Measurements from ENCODE around the gene DDX42. TPM values are rescaled to one million over a fixed set of nuclear protein-coding genes. Genes with fewer than 3 reads are reported as not detected.

Gene DDX42
- total and polyA plus RNA-seq, 7 donors: 30.7 to 136 (median 82.0) TPM

DNA sequence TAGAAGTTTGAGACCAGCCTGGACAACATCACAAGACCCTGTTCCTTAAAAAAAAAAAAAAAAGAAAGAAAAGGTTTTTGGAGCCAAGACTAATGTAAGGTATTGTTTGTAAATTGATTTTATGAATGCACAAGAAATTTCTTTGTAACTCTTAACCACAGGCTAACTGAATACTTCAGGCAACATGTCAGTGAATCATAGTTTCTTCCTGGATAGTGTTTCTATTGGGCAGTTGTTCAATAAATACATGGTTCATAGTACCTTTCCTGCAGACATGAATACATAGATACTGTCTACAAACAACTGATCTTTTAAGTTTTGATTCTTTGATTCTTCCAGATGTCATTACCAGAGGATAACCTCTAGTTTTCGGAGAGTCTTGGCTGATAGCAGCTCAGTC is 11.6 kb downstream of the DDX42 start:
- no peak overlapping the region for H3K27ac ChIP-seq
- TF ChIP-seq POLR2AphosphoS5 (IDR thresholded peaks at IDR 0.05) (no peak), EP300 (IDR thresholded peaks at IDR 0.05) (no peak), POLR2A (IDR thresholded peaks at IDR 0.05) (no peak)
- TF ChIP-seq, protein P1, sequence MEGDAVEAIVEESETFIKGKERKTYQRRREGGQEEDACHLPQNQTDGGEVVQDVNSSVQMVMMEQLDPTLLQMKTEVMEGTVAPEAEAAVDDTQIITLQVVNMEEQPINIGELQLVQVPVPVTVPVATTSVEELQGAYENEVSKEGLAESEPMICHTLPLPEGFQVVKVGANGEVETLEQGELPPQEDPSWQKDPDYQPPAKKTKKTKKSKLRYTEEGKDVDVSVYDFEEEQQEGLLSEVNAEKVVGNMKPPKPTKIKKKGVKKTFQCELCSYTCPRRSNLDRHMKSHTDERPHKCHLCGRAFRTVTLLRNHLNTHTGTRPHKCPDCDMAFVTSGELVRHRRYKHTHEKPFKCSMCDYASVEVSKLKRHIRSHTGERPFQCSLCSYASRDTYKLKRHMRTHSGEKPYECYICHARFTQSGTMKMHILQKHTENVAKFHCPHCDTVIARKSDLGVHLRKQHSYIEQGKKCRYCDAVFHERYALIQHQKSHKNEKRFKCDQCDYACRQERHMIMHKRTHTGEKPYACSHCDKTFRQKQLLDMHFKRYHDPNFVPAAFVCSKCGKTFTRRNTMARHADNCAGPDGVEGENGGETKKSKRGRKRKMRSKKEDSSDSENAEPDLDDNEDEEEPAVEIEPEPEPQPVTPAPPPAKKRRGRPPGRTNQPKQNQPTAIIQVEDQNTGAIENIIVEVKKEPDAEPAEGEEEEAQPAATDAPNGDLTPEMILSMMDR (IDR thresholded peaks at IDR 0.05): no peak
- intact Hi-C loops (cut with DNase I): no loop called here
- peaks cover 14 to 48% (median 32%) of the 10 kb centered on the region in 4 donors for H3K36me3 ChIP-seq
- H3K4me3 ChIP-seq: no peak overlapping the region
- H3K27me3 ChIP-seq: no peaks in the 10 kb centered on the region
- no peaks in the 10 kb centered on the region for H3K9me3 ChIP-seq
- H3K4me1 ChIP-seq: peaks cover 0 to 24% (median 19%) of the 10 kb centered on the region in 4 donors
- no peak for DNase-seq
- 91 to 95% methylated on average over 1 of the region's 1 CpG for WGBS, 2 donors

DNA sequence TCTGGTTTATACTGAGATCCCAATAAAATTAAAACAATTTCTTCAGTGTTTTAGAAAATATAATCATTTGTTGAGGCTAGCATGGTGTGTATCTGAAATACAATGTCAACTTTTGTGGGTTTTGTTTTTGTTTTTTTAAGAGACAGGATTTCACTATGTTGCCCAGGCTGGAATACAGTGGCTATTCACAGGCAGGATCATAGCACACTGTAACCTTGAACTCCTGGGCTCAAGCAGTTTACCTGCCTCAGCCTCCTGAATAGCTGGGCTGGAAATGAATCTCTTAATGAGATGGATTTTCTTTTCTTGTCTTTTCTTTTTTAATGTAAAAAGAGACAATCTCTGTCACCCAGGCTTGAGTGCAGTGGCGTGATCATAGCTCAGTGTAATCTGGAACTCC is 12.1 kb downstream of the DDX42 start:
- Histone ChIP-seq H3K4me1 (peaks cover 0 to 19% (median 14%) of the 10 kb centered on the region in 4 donors), H3K36me3 (peaks cover 14 to 54% (median 36%) of the 10 kb centered on the region in 4 donors)
- intact Hi-C loops (cut with DNase I): no loop called here

DNA sequence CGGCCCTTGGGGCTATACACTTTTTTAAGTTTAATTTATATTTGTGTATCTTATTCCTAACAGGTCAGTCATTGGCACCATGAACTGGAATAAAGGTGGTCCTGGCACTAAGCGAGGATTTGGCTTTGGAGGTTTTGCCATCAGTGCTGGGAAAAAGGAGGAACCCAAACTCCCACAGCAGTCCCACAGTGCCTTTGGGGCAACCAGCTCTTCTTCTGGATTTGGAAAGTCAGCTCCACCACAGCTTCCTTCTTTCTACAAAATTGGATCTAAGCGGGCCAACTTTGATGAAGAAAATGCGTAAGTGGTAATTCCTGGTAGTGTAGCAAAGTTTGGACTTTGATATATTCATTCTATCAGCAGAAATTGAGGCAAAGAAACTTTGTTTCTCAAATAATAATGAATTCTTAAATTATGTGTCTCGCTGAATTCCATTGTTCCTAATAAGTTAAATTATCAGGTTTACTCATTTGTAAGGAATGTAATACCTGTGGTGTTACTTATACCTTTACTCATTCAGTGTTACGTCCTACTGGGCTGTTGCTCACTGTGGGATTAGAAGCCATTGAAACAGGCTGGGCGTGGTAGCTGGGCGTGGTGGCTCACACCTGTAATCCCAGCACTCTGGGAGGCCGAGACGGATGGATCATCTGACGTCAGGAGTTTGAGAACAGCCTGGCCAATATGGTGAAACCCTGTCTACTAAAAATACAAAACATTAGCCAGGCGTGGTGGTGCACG is 13.2 kb downstream of the DDX42 start:
- peaks cover 14 to 64% (median 37%) of the 10 kb centered on the region in 4 donors for H3K36me3 ChIP-seq
- peaks cover 0 to 16% (median 13%) of the 10 kb centered on the region in 4 donors for H3K4me1 ChIP-seq
- intact Hi-C loops (cut with DNase I): no loop called here
- TF ChIP-seq, protein P1 (IDR thresholded peaks at IDR 0.05): no peak
- TF ChIP-seq EP300 (IDR thresholded peaks at IDR 0.05) (no peak), POLR2AphosphoS5 (IDR thresholded peaks at IDR 0.05) (no peak)
- no peaks in the 10 kb centered on the region for H3K27me3 ChIP-seq
- 88 to 95% methylated on average over 13 of the region's 13 CpGs for WGBS, 2 donors
- no peak overlapping the region for H3K4me3 ChIP-seq
- DNase-seq: no peak
- H3K27ac ChIP-seq: no peak overlapping the region
- H3K9me3 ChIP-seq: no peaks in the 10 kb centered on the region

More for the DNA sequence above, 12.1 kb downstream of the DDX42 start:
- TF ChIP-seq EP300 (IDR thresholded peaks at IDR 0.05): no peak
- no peak for TF ChIP-seq POLR2A (IDR thresholded peaks at IDR 0.05)
- TF ChIP-seq, protein P1 (IDR thresholded peaks at IDR 0.05): no peak
- TF ChIP-seq POLR2AphosphoS5 (IDR thresholded peaks at IDR 0.05): no peak
- Histone ChIP-seq H3K9me3 (no peaks in the 10 kb centered on the region), H3K27me3 (no peaks in the 10 kb centered on the region), H3K4me3 (no peak overlapping the region), H3K27ac (no peak overlapping the region)
- 98 to 100% methylated on average over 1 of the region's 1 CpG for WGBS, 2 donors
- DNase-seq: no peak

DNA sequence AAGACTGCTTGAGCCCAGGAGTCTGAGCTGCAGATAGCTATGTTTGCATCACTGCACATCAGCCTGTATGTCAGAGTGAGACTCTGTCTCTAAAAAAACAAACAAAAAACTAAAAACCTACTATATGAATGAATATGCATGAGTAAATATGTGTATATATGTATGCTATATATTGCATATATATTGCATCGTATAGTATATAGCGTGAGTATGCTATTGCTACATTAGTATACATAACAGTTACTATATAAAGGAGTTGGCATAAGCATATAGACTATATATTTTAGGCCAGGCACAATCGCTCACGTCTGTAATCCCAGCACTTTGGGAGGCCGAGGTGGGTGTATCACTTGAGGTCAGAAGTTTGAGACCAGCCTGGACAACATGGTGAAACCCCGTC is 16.1 kb downstream of the DDX42 start:
- 94% methylated on average over 6 of the region's 6 CpGs for WGBS, 2 donors
- Histone ChIP-seq H3K4me1 (peaks cover 0 to 9% (median 2%) of the 10 kb centered on the region in 4 donors), H3K9me3 (no peaks in the 10 kb centered on the region)

More for the DNA sequence above, 16.1 kb downstream of the DDX42 start:
- Histone ChIP-seq H3K4me3 (no peak overlapping the region), H3K27ac (no peak overlapping the region), H3K36me3 (peaks cover 25 to 83% (median 57%) of the 10 kb centered on the region in 4 donors), H3K27me3 (no peaks in the 10 kb centered on the region)
- no peak for DNase-seq
- TF ChIP-seq, protein P1 (IDR thresholded peaks at IDR 0.05): no peak
- TF ChIP-seq POLR2A (IDR thresholded peaks at IDR 0.05): no peak
- no peak for TF ChIP-seq POLR2AphosphoS5 (IDR thresholded peaks at IDR 0.05)
- TF ChIP-seq EP300 (IDR thresholded peaks at IDR 0.05): no peak
- intact Hi-C loops (cut with DNase I): no loop called here
